Caco-2 (cell line): ENCODE data around the gene IGLL5. TPM values are rescaled to one million over a fixed set of nuclear protein-coding genes. Genes with fewer than 3 reads are reported as not detected.

Source experiments
- BruUV-seq: library from RNA; stranded (reverse); fragments of 400-500 nt; replicated peaks from 2 replicates; lab custom pipeline; 2021; lab: Mats Ljungman, UMichigan
- CTCF ChIA-PET: fragments of 300-600 bp; sonication (Branson Sonifier 250); formaldehyde crosslinking; loops from one replicate; lab custom pipeline; 2022; ENCODE audit warnings: antibody characterized with exemption; lab: Charles Lee
- POLR2A ChIA-PET: fragments of 300-600 bp; sonication (Branson Sonifier 250); formaldehyde crosslinking; loops from one replicate; lab custom pipeline; 2022; ENCODE audit warnings: antibody characterized with exemption; lab: Charles Lee
- DNase-seq, 2 experiments: peaks; one replicate each; pipeline versions ENCODE4 v3.0.0 to v3.0.0-alpha.2; 2020 to 2022
- H3K27me3 ChIP-seq: replicated peaks from 2 replicates; pipeline ENCODE4 v1.6.0; 2011; ENCODE audit warnings: low read length; ENCODE audit not compliant: control insufficient read depth, insufficient read depth
- H3K36me3 ChIP-seq: 2 replicates; pipeline ENCODE4 v1.5.1; 2011; ENCODE audit warnings: low read length; ENCODE audit not compliant: control insufficient read depth, insufficient read depth
- H3K4me1 ChIP-seq: fragments of 250-450 bp; sonication (Bioruptor Pico); 2 replicates; pipeline ENCODE4 v1.5.1; 2020; ENCODE audit warnings: mild to moderate bottlenecking
- H3K4me3 ChIP-seq: 2 replicates; pipeline ENCODE4 v1.5.1; 2011; ENCODE audit warnings: low read depth, mild to moderate bottlenecking, control low read depth, low read length
- H3K9me3 ChIP-seq: fragments of 250-450 bp; sonication (Bioruptor Pico); 2 replicates; pipeline ENCODE4 v1.5.1; 2020; ENCODE audit warnings: mild to moderate bottlenecking, moderate library complexity
- H3K27ac Mint-ChIP-seq: one replicate; pipeline ENCODE4 v1.8.0; 2022; ENCODE audit warnings: mixed read lengths; ENCODE audit not compliant: unreplicated experiment
- H3K27me3 Mint-ChIP-seq: one replicate; pipeline ENCODE4 v1.8.0; 2022; ENCODE audit warnings: mixed read lengths; ENCODE audit not compliant: insufficient read depth, unreplicated experiment
- H3K36me3 Mint-ChIP-seq: one replicate; pipeline ENCODE4 v1.8.0; 2022; ENCODE audit warnings: mild to moderate bottlenecking, mixed read lengths; ENCODE audit not compliant: insufficient read depth, unreplicated experiment
- H3K4me1 Mint-ChIP-seq: one replicate; pipeline ENCODE4 v1.8.0; 2022; ENCODE audit warnings: low read depth, mixed read lengths; ENCODE audit not compliant: unreplicated experiment
- H3K4me3 Mint-ChIP-seq: one replicate; pipeline ENCODE4 v1.8.0; 2022; ENCODE audit warnings: mild to moderate bottlenecking, moderate library complexity, mixed read lengths; ENCODE audit not compliant: unreplicated experiment
- H3K9me3 Mint-ChIP-seq: one replicate; pipeline ENCODE4 v1.8.0; 2022; ENCODE audit warnings: mixed read lengths; ENCODE audit not compliant: unreplicated experiment
- CTCF ChIP-seq, 2 experiments: fragments of 200-600 bp in 1 of 2; IDR thresholded peaks; 1 replicate in 1 of 2; 2 replicates in 1 of 2; pipeline versions ENCODE4 v1.5.1 to v1.8.0; 2011 to 2022; ENCODE audit warnings: antibody characterized with exemption in 1 of 2, control low read depth in 1 of 2, inconsistent platforms in 1 of 2, low read depth in 1 of 2, low read length in 1 of 2, mild to moderate bottlenecking in 1 of 2, moderate library complexity in 1 of 2; ENCODE audit not compliant: insufficient read depth in 1 of 2, severe bottlenecking in 1 of 2, unreplicated experiment in 1 of 2
- intact Hi-C: fragments of 100-400 bp; cut with micrococcal nuclease; formaldehyde crosslinking; loops from one replicate; pipeline ENCODE4 v1.10.0; 2022; ENCODE audit not compliant: unreplicated experiment
- total RNA-seq: library from RNA; stranded (reverse); gene quantifications from 2 replicates; pipeline ENCODE4 v1.2.3, GENCODE V29; 2022

The IGLL5 gene
- total RNA-seq, 1 experiment from 2014 or later, result not detected

- Mint-ChIP-seq H3K4me3 (no peak overlapping the region), H3K27me3 (peaks cover 7% of the 10 kb centered on the region), H3K36me3 (no peaks in the 10 kb centered on the region), H3K4me1 (no peaks in the 10 kb centered on the region), H3K27ac (no peak overlapping the region), H3K9me3 (no peaks in the 10 kb centered on the region)
- ChIA-PET CTCF (interaction anchor here (0.6 to 2.7 kb wide), 15 partner anchors 12 to 140 kb away, joined by 3 to 45 read pairs (median 10); no protein-coding TSS in a partner anchor), POLR2A (no interaction called here)
- Histone ChIP-seq H3K36me3 (no peaks in the 10 kb centered on the region), H3K27me3 (no peaks in the 10 kb centered on the region), H3K4me1 (no peaks in the 10 kb centered on the region), H3K9me3 (no peaks in the 10 kb centered on the region), H3K4me3 (no peak overlapping the region)
- no peak for TF ChIP-seq CTCF (IDR thresholded peaks at IDR 0.05; ENCODE audit: insufficient read depth in 1 of 2, low read depth in 1 of 2, low read length in 1 of 2, severe bottlenecking in 1 of 2, unreplicated experiment in 1 of 2)
- BruUV-seq, result no TSS peak
- intact Hi-C loops, result loop anchor here (2.0 kb wide), 2 partner anchors 36 to 132 kb away; no protein-coding TSS in a partner anchor
- DNase-seq, result no peak
Measured at GRCh38 chr22:22884888-22885840, 2.5 kb upstream of the IGLL5 start.

GRCh38 chr22:22886546-22886945 is 1.1 kb upstream of the IGLL5 start:
- H3K9me3 ChIP-seq, result no peaks in the 10 kb centered on the region
- H3K36me3 Mint-ChIP-seq, result no peaks in the 10 kb centered on the region
- no peaks in the 10 kb centered on the region for H3K9me3 Mint-ChIP-seq
- H3K27me3 Mint-ChIP-seq, result peaks cover 11% of the 10 kb centered on the region
- no peaks in the 10 kb centered on the region for H3K27me3 ChIP-seq
- no peaks in the 10 kb centered on the region for H3K4me1 Mint-ChIP-seq
- ChIA-PET POLR2A (no interaction called here), CTCF (no interaction called here)
- no peak for DNase-seq
- no TSS peak for BruUV-seq
- no peaks in the 10 kb centered on the region for H3K4me1 ChIP-seq
- intact Hi-C loops, result no loop called here
- H3K4me3 ChIP-seq, result no peak overlapping the region
- no peak overlapping the region for H3K27ac Mint-ChIP-seq
- no peak for TF ChIP-seq CTCF (IDR thresholded peaks at IDR 0.05; ENCODE audit: insufficient read depth in 1 of 2, low read depth in 1 of 2, low read length in 1 of 2, severe bottlenecking in 1 of 2, unreplicated experiment in 1 of 2)
- H3K36me3 ChIP-seq, result no peaks in the 10 kb centered on the region
- H3K4me3 Mint-ChIP-seq, result no peak overlapping the region

- Histone ChIP-seq H3K4me3 (no peak overlapping the region), H3K4me1 (no peaks in the 10 kb centered on the region), H3K36me3 (no peaks in the 10 kb centered on the region), H3K9me3 (no peaks in the 10 kb centered on the region), H3K27me3 (no peaks in the 10 kb centered on the region)
- H3K9me3 Mint-ChIP-seq, result no peaks in the 10 kb centered on the region
- TF ChIP-seq CTCF (IDR thresholded peaks at IDR 0.05; ENCODE audit: insufficient read depth in 1 of 2, low read depth in 1 of 2, low read length in 1 of 2, severe bottlenecking in 1 of 2, unreplicated experiment in 1 of 2), result no peak
- ChIA-PET POLR2A (no interaction called here), CTCF (no interaction called here)
- peaks cover 18% of the 10 kb centered on the region for H3K27me3 Mint-ChIP-seq
- no peak overlapping the region for H3K27ac Mint-ChIP-seq
- DNase-seq, result no peak
- no peaks in the 10 kb centered on the region for H3K36me3 Mint-ChIP-seq
- BruUV-seq, result no TSS peak
- no peaks in the 10 kb centered on the region for H3K4me1 Mint-ChIP-seq
- H3K4me3 Mint-ChIP-seq, result no peak overlapping the region
- intact Hi-C loops, result no loop called here
Measured at GRCh38 chr22:22888571-22889353, 1.1 kb downstream of the IGLL5 start.
